Measurements from ENCODE around the gene MACROD2. TPM values are rescaled to one million over a fixed set of nuclear protein-coding genes. Genes with fewer than 3 reads are reported as not detected.

Gene MACROD2
- total RNA-seq, 2 donors from 2014 or later = 8.3 to 21.8 TPM

GRCh38 chr20:14313341-14314020 is 318.2 kb downstream of the MACROD2 start:
- Histone ChIP-seq H3K27me3 (no peaks in the 10 kb centered on the region), H3K4me1 (no peaks in the 10 kb centered on the region), H3K36me3 (replicated peaks in 1 of 2; ENCODE audit: insufficient read depth in 1 of 2, low read depth in 2 of 2) (no peaks in the 10 kb centered on the region), H3K27ac (no peak overlapping the region), H3K9me3 (no peaks in the 10 kb centered on the region), H3K4me3 (no peak overlapping the region)
- WGBS, 2 donors = 77 to 85% methylated on average over 2 of the region's 2 CpGs
- no peak for ATAC-seq
- intact Hi-C loops (cut with DNase I) = no loop called here
- TF ChIP-seq POLR2A (IDR thresholded peaks at IDR 0.05) (no peak), CTCF (IDR thresholded peaks at IDR 0.05) (no peak)
- DNase-seq = no peak

- intact Hi-C loops (cut with DNase I) = no loop called here
- no peaks in the 10 kb centered on the region for H3K36me3 ChIP-seq (replicated peaks in 1 of 2; ENCODE audit: insufficient read depth in 1 of 2, low read depth in 2 of 2)
- H3K27ac ChIP-seq = no peak overlapping the region
- WGBS, 2 donors = 86 to 92% methylated on average over 1 of the region's 1 CpG
- H3K4me1 ChIP-seq = no peaks in the 10 kb centered on the region
- TF ChIP-seq CTCF (IDR thresholded peaks at IDR 0.05) (no peak), POLR2A (IDR thresholded peaks at IDR 0.05) (no peak)
- DNase-seq = no peak
- H3K4me3 ChIP-seq = no peak overlapping the region
- no peaks in the 10 kb centered on the region for H3K9me3 ChIP-seq
- no peak for ATAC-seq
- H3K27me3 ChIP-seq = no peaks in the 10 kb centered on the region
These were observed 324.4 kb downstream of the MACROD2 start for GRCh38 chr20:14319704-14320103.

GRCh38 chr20:14331646-14332045 is 336.3 kb downstream of the MACROD2 start:
- H3K36me3 ChIP-seq (replicated peaks in 1 of 2; ENCODE audit: insufficient read depth in 1 of 2, low read depth in 2 of 2) = no peaks in the 10 kb centered on the region
- peaks cover 4% of the 10 kb centered on the region for H3K4me1 ChIP-seq
- intact Hi-C loops (cut with DNase I) = no loop called here
- TF ChIP-seq POLR2A (IDR thresholded peaks at IDR 0.05) (no peak), CTCF (IDR thresholded peaks at IDR 0.05) (no peak)
- DNase-seq (no peak), ATAC-seq (no peak)
- no peaks in the 10 kb centered on the region for H3K27me3 ChIP-seq
- H3K27ac ChIP-seq = no peak overlapping the region
- H3K9me3 ChIP-seq = no peaks in the 10 kb centered on the region
- WGBS, 2 donors = 76% methylated on average over 6 of the region's 6 CpGs
- no peak overlapping the region for H3K4me3 ChIP-seq

- no peak overlapping the region for H3K4me3 ChIP-seq
- ATAC-seq = no peak
- H3K4me1 ChIP-seq = peaks cover 4% of the 10 kb centered on the region
- 87 to 92% methylated on average over 2 of the region's 2 CpGs for WGBS, 2 donors
- no peaks in the 10 kb centered on the region for H3K27me3 ChIP-seq
- no peak for TF ChIP-seq POLR2A (IDR thresholded peaks at IDR 0.05)
- no peak for TF ChIP-seq CTCF (IDR thresholded peaks at IDR 0.05)
- DNase-seq = no peak
- no peaks in the 10 kb centered on the region for H3K9me3 ChIP-seq
- intact Hi-C loops (cut with DNase I) = no loop called here
- H3K27ac ChIP-seq = no peak overlapping the region
- H3K36me3 ChIP-seq (replicated peaks in 1 of 2; ENCODE audit: insufficient read depth in 1 of 2, low read depth in 2 of 2) = no peaks in the 10 kb centered on the region
These were observed 337.6 kb downstream of the MACROD2 start for GRCh38 chr20:14332866-14333265.

- ATAC-seq (no peak), DNase-seq (no peak)
- no peak for TF ChIP-seq POLR2A (IDR thresholded peaks at IDR 0.05)
- H3K9me3 ChIP-seq = no peaks in the 10 kb centered on the region
- H3K4me1 ChIP-seq = peaks cover 4% of the 10 kb centered on the region
- H3K27me3 ChIP-seq = no peaks in the 10 kb centered on the region
- no peak overlapping the region for H3K4me3 ChIP-seq
- H3K36me3 ChIP-seq (replicated peaks in 1 of 2; ENCODE audit: insufficient read depth in 1 of 2, low read depth in 2 of 2) = no peaks in the 10 kb centered on the region
- intact Hi-C loops (cut with DNase I) = no loop called here
- WGBS, 2 donors = 52 to 58% methylated on average over 3 of the region's 3 CpGs
- H3K27ac ChIP-seq = no peak overlapping the region
These were observed 338.4 kb downstream of the MACROD2 start for GRCh38 chr20:14333721-14334120.

All from body of pancreas (tissue), 4 donors.